ENCODE measurements around the gene PRICKLE3.
A peak's percentile ranks its signal among the peaks of the same experiment; 100 is the strongest.
"Not testable (repeated sequence)": the region's sequence is repeated elsewhere in the genome, so short reads cannot be mapped to it uniquely, and the experiment has no call there.

Gene PRICKLE3

DNA sequence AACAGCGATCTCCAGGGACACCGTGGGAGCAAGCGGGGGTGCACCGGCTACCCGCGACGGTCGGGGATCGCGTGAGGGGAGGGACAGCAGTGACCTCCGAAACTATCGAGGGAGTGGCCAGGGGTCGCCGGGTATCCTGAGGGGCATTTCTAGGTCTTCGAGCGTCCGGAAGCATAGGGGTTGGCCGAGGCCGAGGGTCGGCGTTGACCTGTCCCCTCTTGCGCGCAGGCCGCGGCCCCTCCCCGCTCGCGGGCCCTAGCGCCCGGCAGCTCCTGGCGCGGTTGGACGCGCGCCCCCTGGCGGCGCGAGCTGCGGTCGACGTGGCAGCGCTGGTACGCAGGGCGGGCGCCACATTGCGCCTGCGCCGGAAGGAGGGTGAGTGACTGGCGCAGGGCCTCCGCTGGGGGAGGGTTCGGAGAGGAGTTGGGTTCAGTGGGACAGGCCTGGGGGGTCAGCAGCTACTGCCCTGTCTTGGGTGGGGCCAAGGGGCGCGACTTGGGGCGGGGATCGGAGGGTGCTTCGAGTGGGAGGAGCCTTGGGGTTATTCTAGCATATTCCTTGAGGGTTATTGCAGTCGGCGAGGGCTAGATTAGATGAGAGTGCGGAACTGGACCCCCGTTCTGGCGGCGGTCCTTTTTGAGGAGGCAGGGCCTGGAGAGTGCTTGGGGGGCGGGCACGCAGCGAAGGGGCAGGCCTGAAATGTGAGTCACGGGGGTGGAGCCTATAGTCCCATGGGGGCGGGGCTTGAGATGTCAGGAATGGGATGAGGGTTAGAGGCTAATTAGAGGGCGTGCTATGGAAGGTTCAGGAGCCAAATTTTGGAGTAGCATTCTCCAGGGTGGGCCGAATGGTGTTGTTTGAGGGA is 22.4 kb downstream of the PRICKLE3 start:
- peak overlapping the region; percentile 37 for H3K4me3 ChIP-seq (ENCODE audit: low read depth, low read length)

GRCh38 chrX:49162620-49163019 is 23.6 kb downstream of the PRICKLE3 start, which contains the start of gene MAGIX:
Gene MAGIX (plus strand): TSS chrX:49162758. CDS start chrX:49162890, 132 bp downstream.
- H3K4me3 ChIP-seq (ENCODE audit: low read depth, low read length): peak within 1 kb of the TSS; percentile 37

DNA sequence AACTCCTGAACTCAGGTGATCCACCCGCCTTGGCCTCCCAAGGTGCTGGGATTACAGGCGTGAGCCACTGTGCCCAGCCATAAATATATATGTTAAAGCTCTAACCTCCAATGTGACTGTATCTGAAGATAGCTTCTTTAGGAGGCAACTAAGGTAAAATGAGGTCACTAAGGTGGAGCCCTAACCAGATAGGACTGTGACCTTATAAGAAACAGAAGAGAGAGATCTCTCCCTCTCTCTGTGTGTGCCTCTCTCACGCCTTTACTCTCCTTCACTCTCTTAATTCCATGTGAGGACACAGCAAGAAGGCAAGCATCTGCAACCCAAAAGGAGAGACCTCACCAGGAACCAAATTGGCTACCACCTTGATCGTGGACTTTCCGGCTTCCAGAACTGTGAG is 24.5 kb downstream of the PRICKLE3 start:
- H3K4me3 ChIP-seq (ENCODE audit: low read depth, low read length): no peak overlapping the region

- no peak overlapping the region for H3K4me3 ChIP-seq (ENCODE audit: low read depth, low read length)
Measured at GRCh38 chrX:49160908-49161307, 25.3 kb downstream of the PRICKLE3 start.

GRCh38 chrX:49157194-49157593 is 29.0 kb downstream of the PRICKLE3 start:
- no peak overlapping the region for H3K4me3 ChIP-seq (ENCODE audit: low read depth, low read length)

DNA sequence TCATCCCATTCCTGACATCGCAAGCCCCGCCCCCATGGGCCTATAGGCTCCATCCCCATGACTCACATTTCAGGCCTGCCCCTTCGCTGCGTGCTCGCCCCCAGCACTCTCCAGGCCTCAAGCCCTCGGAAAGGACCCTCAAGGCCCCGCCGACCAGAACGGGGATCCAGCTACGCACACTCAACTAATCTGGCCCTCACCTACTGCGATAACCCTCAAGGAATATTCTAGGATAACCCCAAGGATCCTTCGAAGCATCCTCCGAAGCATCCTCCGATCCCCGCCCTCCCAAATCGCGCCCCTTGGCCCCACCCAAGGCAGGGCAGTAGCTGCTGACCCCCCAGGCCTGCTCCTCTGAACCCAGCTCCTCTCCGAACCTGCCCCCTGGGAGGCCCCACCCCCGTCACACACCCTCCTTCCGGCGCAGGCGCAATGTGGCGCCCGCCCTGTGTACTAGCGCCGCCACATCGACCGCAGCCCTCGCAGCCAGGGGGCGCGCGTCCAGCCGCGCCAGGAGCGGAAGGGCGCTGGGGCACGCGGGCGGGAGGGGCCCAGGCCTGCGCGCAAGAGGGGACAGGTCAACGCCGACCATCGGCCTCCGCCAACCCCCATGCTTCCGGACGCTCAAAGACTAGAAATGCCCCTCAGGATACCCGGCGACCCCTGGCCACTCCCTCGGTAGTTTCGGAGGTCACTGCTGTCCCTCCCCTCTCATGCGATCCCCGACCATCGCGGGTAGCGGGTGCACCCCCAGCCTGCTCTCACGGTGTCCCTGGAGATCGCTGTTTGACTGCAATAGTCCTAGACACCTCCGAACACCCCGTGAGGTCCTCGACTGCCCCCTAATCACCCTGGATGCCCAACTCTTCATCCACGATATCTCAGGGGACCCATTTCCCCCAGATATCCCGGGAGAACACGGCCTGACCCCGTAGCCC is 30.0 kb downstream of the PRICKLE3 start:
- H3K4me3 ChIP-seq (ENCODE audit: low read depth, low read length): peak overlapping the region; percentile 47

DNA sequence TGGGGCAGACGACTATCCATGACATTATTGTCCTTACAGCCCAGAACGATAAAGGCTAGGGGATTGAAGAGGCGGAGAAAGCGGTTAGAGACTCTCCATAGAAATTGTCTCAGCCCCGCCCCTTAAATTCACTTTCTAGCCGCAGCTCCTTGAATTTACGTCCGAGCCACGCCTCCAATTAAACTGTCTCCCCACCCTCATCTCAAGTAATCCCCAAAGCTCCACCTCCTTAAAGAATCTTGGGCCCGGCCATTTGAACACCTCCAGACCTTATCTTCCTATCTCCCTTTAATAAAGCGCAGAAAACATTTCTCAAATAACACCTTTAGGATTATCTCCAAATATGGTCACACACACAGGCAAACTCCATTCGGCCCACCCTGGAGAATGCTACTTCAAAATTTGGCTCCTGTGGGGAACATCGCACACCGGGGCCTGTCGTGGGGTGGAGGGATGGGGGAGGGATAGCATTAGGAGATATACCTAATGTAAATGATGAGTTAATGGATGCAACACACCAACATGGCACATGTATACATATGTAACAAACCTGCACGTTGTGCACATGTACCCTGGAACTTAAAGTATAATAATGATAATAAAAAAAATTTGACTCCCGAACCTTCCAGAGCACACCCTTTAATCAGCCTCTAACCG is 30.8 kb downstream of the PRICKLE3 start:
- H3K4me3 ChIP-seq (ENCODE audit: low read depth, low read length): peak overlapping the region; percentile 18

DNA sequence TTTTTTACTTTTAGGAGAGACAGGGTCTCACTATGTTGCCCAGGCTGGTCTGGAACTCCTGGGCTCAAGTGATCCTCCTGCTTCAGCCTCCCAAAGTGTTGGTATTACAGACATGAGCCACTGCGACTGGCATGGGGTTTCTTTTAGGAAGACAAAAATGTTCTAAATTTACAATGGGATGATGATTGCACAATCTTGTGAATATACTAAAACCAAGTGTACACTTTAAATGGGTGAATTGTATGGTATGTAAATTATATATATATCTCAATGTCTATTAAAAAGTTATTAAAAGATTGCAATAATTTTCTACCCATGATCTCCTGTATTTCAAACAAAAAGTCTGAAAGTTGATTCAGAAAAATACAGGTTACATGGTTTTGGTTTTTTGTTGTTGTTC is 32.7 kb downstream of the PRICKLE3 start:
- no peak overlapping the region for H3K4me3 ChIP-seq (ENCODE audit: low read depth, low read length)

- not testable (repeated sequence) for H3K4me3 ChIP-seq (ENCODE audit: low read depth, low read length)
Measured at GRCh38 chrX:49149291-49149690, 36.9 kb downstream of the PRICKLE3 start.

DNA sequence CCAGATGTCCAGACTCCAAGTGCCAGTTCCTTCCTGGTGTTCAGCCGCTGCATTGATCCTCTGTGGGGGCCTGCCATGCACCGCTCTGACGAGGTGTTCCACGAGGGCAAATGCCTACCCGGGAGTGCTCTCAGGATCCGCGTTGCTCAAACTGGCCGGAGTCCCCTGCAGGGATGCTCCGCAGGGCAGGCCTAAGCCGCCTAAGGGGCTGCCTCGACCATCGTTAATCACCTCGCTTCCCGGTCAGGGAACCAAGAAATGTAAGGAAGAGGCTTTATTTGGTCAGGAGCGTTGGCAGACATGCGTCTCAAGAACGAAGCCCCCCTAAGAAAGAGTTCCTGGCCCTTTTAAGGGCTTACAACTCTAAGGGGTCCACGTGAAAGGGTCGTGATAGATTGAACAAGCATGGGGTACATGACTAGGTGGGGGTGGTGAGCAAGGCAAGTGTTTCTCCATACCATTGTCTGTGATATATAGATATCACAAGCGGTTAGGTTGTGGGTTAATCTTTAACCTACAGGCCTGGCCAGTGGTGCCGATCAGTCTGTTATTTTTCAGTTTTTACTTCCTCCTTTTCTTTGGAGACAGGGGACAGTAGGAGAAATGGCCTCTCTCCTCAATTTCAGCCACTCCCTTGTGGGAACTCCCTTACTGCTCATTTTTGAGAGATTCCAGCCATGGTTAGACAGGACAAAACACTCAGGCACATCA is 37.6 kb downstream of the PRICKLE3 start:
- H3K4me3 ChIP-seq (ENCODE audit: low read depth, low read length): not testable (repeated sequence)

DNA sequence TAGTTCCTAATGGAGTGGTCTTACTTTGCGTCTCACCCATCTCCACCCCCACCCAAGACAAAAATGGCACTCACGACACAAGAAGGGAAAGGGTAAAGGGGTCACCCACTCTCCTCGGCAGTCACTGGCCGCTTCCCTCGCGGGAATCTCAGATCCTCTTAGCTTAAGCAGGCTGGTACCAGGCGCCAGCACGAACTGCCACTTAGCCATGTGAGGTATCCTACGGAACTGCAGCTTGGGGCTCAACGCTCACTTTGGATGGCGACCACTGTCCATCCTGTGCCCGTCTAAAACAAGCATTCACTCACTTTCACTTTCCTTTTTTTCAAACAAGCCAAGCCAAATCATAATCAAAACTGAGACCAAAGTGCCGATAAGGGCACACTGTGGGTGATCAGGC is 38.2 kb downstream of the PRICKLE3 start:
- no peak overlapping the region for H3K4me3 ChIP-seq (ENCODE audit: low read depth, low read length)

GRCh38 chrX:49147282-49147681 is 38.9 kb downstream of the PRICKLE3 start:
- H3K4me3 ChIP-seq (ENCODE audit: low read depth, low read length): no peak overlapping the region

DNA sequence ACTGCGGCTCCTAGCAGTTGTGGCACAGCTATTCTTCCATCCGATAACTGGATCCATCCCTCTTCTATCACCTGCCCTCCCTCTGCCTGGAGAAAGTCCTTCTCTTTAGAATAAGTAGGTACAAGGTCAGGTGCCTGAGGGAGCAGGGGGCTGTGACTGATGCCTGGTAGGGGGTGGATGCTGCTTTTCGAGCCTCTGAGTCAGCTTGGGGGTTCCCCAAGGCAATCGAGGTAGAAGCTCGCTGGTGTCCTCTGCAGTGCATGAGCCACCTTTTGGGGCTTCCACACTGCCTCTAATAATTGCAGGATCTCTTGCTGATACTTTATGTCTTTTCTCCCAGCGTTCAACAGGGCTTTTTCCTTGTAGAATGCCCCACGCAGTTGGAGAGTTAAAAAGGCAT is 43.0 kb downstream of the PRICKLE3 start:
- not testable (repeated sequence) for H3K4me3 ChIP-seq (ENCODE audit: low read depth, low read length)

- H3K4me3 ChIP-seq (ENCODE audit: low read depth, low read length): not testable (repeated sequence)
Measured at GRCh38 chrX:49142264-49142663, 43.9 kb downstream of the PRICKLE3 start.

DNA sequence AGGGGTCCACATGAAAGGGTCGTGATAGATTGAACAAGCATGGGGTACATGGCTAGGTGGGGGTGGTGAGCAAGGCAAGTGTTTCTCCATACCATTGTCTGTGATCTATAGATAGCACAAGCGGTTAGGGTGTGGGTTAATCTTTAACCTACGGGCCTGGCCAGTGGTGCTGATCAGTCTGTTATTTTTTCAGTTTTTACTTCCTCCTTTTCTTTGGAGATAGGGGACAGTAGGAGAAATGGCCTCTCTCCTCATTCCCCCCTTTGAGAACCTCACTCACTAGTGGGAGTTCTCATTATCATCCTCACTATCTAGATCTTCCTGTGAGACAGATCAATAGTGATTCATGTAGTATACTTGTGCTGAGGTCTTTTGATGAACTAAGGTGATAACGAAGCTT is 46.5 kb downstream of the PRICKLE3 start:
- no peak overlapping the region for H3K4me3 ChIP-seq (ENCODE audit: low read depth, low read length)

- H3K4me3 ChIP-seq (ENCODE audit: low read depth, low read length): no peak overlapping the region
Measured at GRCh38 chrX:49137492-49137891, 48.7 kb downstream of the PRICKLE3 start.

DNA sequence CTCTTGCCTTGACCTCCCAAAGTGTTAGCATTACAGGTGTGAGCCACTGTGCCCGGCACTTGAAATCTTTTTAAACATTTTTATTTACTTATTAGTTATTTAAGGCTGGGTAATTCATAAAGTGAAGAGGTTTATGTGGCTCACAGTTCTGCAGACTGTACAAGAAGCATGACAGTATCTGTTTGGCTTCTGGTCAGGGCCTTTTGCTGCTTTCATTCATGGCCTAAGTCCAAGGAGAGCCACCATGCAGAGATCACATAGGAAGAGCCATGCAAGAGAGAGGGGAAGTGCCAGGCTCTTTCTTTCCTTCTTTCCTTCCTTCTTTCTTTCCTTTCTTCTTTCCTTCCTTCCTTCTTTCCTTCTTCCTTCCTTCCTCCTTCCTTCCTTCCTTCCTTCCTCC is 52.4 kb downstream of the PRICKLE3 start:
- no peak overlapping the region for H3K4me3 ChIP-seq (ENCODE audit: low read depth, low read length)

DNA sequence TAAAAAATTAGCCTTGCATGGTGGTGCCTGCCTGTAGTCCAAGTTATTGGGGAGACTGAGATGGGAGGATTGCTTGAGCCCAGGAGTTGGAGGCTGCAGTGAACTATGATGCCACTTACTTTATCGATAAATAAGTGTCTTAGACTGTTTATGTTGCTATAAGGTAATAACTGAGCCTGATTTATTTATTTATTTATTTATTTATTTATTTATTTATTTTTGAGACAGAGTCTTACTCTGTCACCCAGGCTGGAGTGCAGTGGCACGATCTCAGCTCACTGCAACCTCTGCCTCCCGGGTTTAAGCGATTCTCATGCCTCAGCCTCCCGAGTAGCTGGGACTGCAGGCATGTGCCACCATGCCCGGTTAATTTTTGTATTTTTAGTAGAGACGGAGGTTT is 53.9 kb downstream of the PRICKLE3 start:
- H3K4me3 ChIP-seq (ENCODE audit: low read depth, low read length): not testable (repeated sequence)

GRCh38 chrX:49129427-49129826 is 56.7 kb downstream of the PRICKLE3 start:
- H3K4me3 ChIP-seq (ENCODE audit: low read depth, low read length): no peak overlapping the region

GRCh38 chrX:49127742-49128258 is 58.4 kb downstream of the PRICKLE3 start:
- H3K4me3 ChIP-seq (ENCODE audit: low read depth, low read length): not testable (repeated sequence)
